H1 (cell line): Measurements from ENCODE around the gene EME2. TPM values are rescaled to one million over a fixed set of nuclear protein-coding genes. Genes with fewer than 3 reads are reported as not detected.

ENCODE experiments used
- CTCF ChIA-PET: fragments of 300-600 bp; sonication (Branson Sonifier 250); formaldehyde crosslinking; loops from one replicate; lab custom pipeline; 2021; ENCODE audit not compliant: partially characterized antibody; lab: Charles Lee
- POLR2A ChIA-PET: fragments of 300-600 bp; sonication (Branson Sonifier 250); formaldehyde crosslinking; loops from one replicate; lab custom pipeline; 2021; ENCODE audit warnings: inconsistent platforms; ENCODE audit not compliant: partially characterized antibody; lab: Charles Lee
- DNase-seq, 2 experiments: peaks; one replicate each; pipeline versions ENCODE4 v3.0.0 to v3.0.0-alpha.2; 2010 to 2022; ENCODE audit warnings: low spot score in 2 of 2, low read depth in 1 of 2, mixed read lengths in 1 of 2
- FAIRE-seq: peaks from 2 replicates; lab custom pipeline; 2011; peaks lifted over from hg19 to GRCh38; lab: Jason Lieb, UNC
- H2AFZ ChIP-seq: 2 replicates; pipeline ENCODE4 v1.8.1; 2012; ENCODE audit warnings: low read length, inconsistent platforms
- H2AK5ac ChIP-seq: 2 replicates; pipeline ENCODE4 v1.6.1; 2013; ENCODE audit warnings: low read depth, low read length
- H2BK120ac ChIP-seq: replicated peaks from 2 replicates; pipeline ENCODE3; 2013; ENCODE audit warnings: low read depth, low read length, inconsistent platforms
- H2BK12ac ChIP-seq: 2 replicates; pipeline ENCODE4 v1.6.1; 2013; ENCODE audit warnings: low read depth, low read length
- H2BK15ac ChIP-seq: 2 replicates; pipeline ENCODE4 v1.6.1; 2013; ENCODE audit warnings: low read length
- H2BK20ac ChIP-seq: 2 replicates; pipeline ENCODE4 v1.6.1; 2013; ENCODE audit warnings: low read length
- H2BK5ac ChIP-seq: 2 replicates; pipeline ENCODE4 v1.6.1; 2013; ENCODE audit warnings: low read depth, low read length
- H3K14ac ChIP-seq: 2 replicates; pipeline ENCODE4 v1.6.1; 2013; ENCODE audit warnings: inconsistent platforms; ENCODE audit not compliant: insufficient read length
- H3K18ac ChIP-seq: 2 replicates; pipeline ENCODE4 v1.6.1; 2013; ENCODE audit warnings: low read length; ENCODE audit errors: extremely low read depth
- H3K23ac ChIP-seq: 2 replicates; pipeline ENCODE4 v1.6.1; 2013; ENCODE audit warnings: inconsistent platforms; ENCODE audit not compliant: insufficient read length
- H3K23me2 ChIP-seq: 2 replicates; pipeline ENCODE4 v1.6.1; 2013; ENCODE audit warnings: low read depth, low read length
- H3K27ac ChIP-seq: 2 replicates; pipeline ENCODE4 v1.6.1; 2011; ENCODE audit warnings: low read depth, low read length, inconsistent platforms
- H3K27me3 ChIP-seq, 4 experiments: replicated peaks in 1 of 4; 1 replicate in 1 of 4; 2 replicates in 3 of 4; pipeline versions ENCODE4 v1.6.1 to v1.8.1; 2011 to 2013; ENCODE audit warnings: low read length in 3 of 4, mild to moderate bottlenecking in 3 of 4, inconsistent platforms in 2 of 4, mixed read lengths in 2 of 4, moderate library complexity in 1 of 4; ENCODE audit not compliant: control insufficient read depth in 3 of 4, insufficient read depth in 3 of 4; ENCODE audit errors: extremely low read depth in 1 of 4
- H3K36me3 ChIP-seq, 4 experiments: 2 replicates each; pipeline versions ENCODE4 v1.6.1 to v1.8.1; 2011 to 2013; ENCODE audit warnings: mild to moderate bottlenecking in 4 of 4, low read length in 3 of 4, moderate library complexity in 2 of 4, control low read depth in 1 of 4, inconsistent platforms in 1 of 4; ENCODE audit not compliant: insufficient read depth in 4 of 4, control insufficient read depth in 2 of 4
- H3K4ac ChIP-seq: replicated peaks from 2 replicates; pipeline ENCODE3; 2013; ENCODE audit warnings: low read length, low read depth, mixed read lengths, inconsistent platforms; ENCODE audit not compliant: insufficient read length
- H3K4me1 ChIP-seq, 4 experiments: replicated peaks in 1 of 4; 1 replicate in 1 of 4; 2 replicates in 3 of 4; pipeline versions ENCODE4 v1.6.1 to v1.8.1; 2011 to 2013; ENCODE audit warnings: low read length in 3 of 4, inconsistent platforms in 2 of 4, mixed read lengths in 1 of 4; ENCODE audit not compliant: insufficient read depth in 4 of 4, control insufficient read depth in 3 of 4
- H3K4me2 ChIP-seq, 2 experiments: 2 replicates each; pipeline versions ENCODE4 v1.6.1 to v1.8.1; 2011 to 2013; ENCODE audit warnings: low read depth in 2 of 2, low read length in 2 of 2, control low read depth in 1 of 2, inconsistent platforms in 1 of 2, mild to moderate bottlenecking in 1 of 2; ENCODE audit not compliant: insufficient read depth in 1 of 2
- H3K4me3 ChIP-seq, 4 experiments: fragments of 200-600, 300-600 bp in 1 of 4; sonication (generic), shearing (Covaris generic), sonication (Bioruptor Twin) in 1 of 4; 2 replicates each; pipeline versions ENCODE4 v1.5.1 to v1.8.1; 2011 to 2016; ENCODE audit warnings: low read length in 4 of 4, low read depth in 3 of 4, control low read depth in 2 of 4, inconsistent platforms in 2 of 4, mild to moderate bottlenecking in 2 of 4, mixed read lengths in 1 of 4, moderate library complexity in 1 of 4; ENCODE audit not compliant: insufficient read depth in 2 of 4; ENCODE audit errors: extremely low read depth in 1 of 4
- H3K56ac ChIP-seq: replicated peaks from 2 replicates; pipeline ENCODE3; 2013; ENCODE audit warnings: low read depth, mild to moderate bottlenecking, mixed read lengths, low read length, inconsistent platforms; ENCODE audit not compliant: insufficient read length
- H3K79me1 ChIP-seq: 2 replicates; pipeline ENCODE4 v1.6.1; 2013; ENCODE audit warnings: low read depth, low read length, control low read depth
- H3K79me2 ChIP-seq, 2 experiments: 2 replicates each; pipeline versions ENCODE4 v1.6.1 to v1.8.1; 2012 to 2013; ENCODE audit warnings: low read length in 2 of 2, mild to moderate bottlenecking in 2 of 2, inconsistent platforms in 1 of 2; ENCODE audit not compliant: insufficient read depth in 2 of 2, control insufficient read depth in 1 of 2
- H3K9ac ChIP-seq, 4 experiments: replicated peaks in 1 of 4; 1 replicate in 1 of 4; 2 replicates in 3 of 4; pipeline versions ENCODE4 v1.6.1 to v1.8.1; 2011 to 2013; ENCODE audit warnings: low read depth in 3 of 4, low read length in 3 of 4, control low read depth in 2 of 4, mild to moderate bottlenecking in 2 of 4, moderate library complexity in 2 of 4, inconsistent platforms in 1 of 4; ENCODE audit errors: extremely low read depth in 1 of 4
- H3K9me3 ChIP-seq, 2 experiments: 2 replicates each; pipeline versions ENCODE4 v1.6.1 to v1.8.1; 2012 to 2013; ENCODE audit warnings: mild to moderate bottlenecking in 2 of 2, moderate library complexity in 2 of 2, control low read depth in 1 of 2, inconsistent platforms in 1 of 2, low read depth in 1 of 2, low read length in 1 of 2, mixed read lengths in 1 of 2; ENCODE audit not compliant: insufficient read depth in 2 of 2
- H4K20me1 ChIP-seq, 2 experiments: replicated peaks in 1 of 2; 2 replicates each; pipeline versions ENCODE3 to v1.8.1; 2011 to 2013; ENCODE audit warnings: inconsistent platforms in 2 of 2, low read length in 2 of 2, mild to moderate bottlenecking in 1 of 2; ENCODE audit not compliant: insufficient read depth in 2 of 2, control insufficient read depth in 1 of 2
- H4K5ac ChIP-seq: 2 replicates; pipeline ENCODE4 v1.6.1; 2013; ENCODE audit warnings: low read length, low read depth, mixed read lengths, inconsistent platforms; ENCODE audit not compliant: insufficient read length
- H4K8ac ChIP-seq: 2 replicates; pipeline ENCODE4 v1.8.0; 2013; ENCODE audit warnings: mild to moderate bottlenecking, moderate library complexity, low read length, inconsistent platforms; ENCODE audit not compliant: insufficient read depth; ENCODE audit errors: extremely low read depth
- H4K91ac ChIP-seq: replicated peaks from 2 replicates; pipeline ENCODE3; 2013; ENCODE audit warnings: low read length, mixed read lengths, inconsistent platforms; ENCODE audit not compliant: insufficient read length
- BRCA1 ChIP-seq: IDR thresholded peaks from 2 replicates; pipeline ENCODE4 v1.6.1; 2012; ENCODE audit warnings: low read depth, low read length, improper control_type of control experiment
- NANOG ChIP-seq: IDR thresholded peaks from 2 replicates; pipeline ENCODE4 v1.6.1; 2011; ENCODE audit warnings: low read length, low read depth, mild to moderate bottlenecking, inconsistent platforms; ENCODE audit not compliant: insufficient read depth, poor library complexity, severe bottlenecking
- NRF1 ChIP-seq: IDR thresholded peaks from 2 replicates; pipeline ENCODE4 v1.6.1; 2011; ENCODE audit warnings: mild to moderate bottlenecking, low read depth, low read length, improper control_type of control experiment
- SIX5 ChIP-seq: IDR thresholded peaks from 2 replicates; pipeline ENCODE4 v1.6.1; 2011; ENCODE audit warnings: mild to moderate bottlenecking, low read depth, low read length
- SP1 ChIP-seq: IDR thresholded peaks from 2 replicates; pipeline ENCODE4 v1.6.1; 2011; ENCODE audit warnings: low read depth, low read length
- WGBS, 2 experiments: shearing (Covaris generic) in 1 of 2; methylation state at CpG; one replicate each; pipeline versions ENCODE4 v1.1.6 to v1.1.7; 2013 to 2015; ENCODE audit warnings: low lambda C conversion rate in 2 of 2, mixed read lengths in 2 of 2, inconsistent platforms in 1 of 2, low coverage in 1 of 2, missing lambda C conversion rate in 1 of 2; ENCODE audit not compliant: insufficient replicate concordance in 2 of 2, insufficient coverage in 1 of 2, insufficient read length in 1 of 2; ENCODE audit errors: extremely low coverage in 1 of 2, missing lambda C conversion rate in 1 of 2; 5-methylcytosine and 5-hydroxymethylcytosine counted together
- polyA plus RNA-seq, 7 experiments: library from polyadenylated mRNA; depleted of rRNA in 3 of 7; stranded (reverse) in 5 of 7; unstranded in 2 of 7; fragments of >200 nt in 5 of 7; fragments of 200-250 nt in 2 of 7; gene quantifications; 1 replicate in 5 of 7; 2 replicates in 1 of 7; 4 replicates in 1 of 7; pipeline versions ENCODE4 v1.2.1 to v1.2.3, GENCODE V29; 2011 to 2013; ENCODE audit warnings: missing spikeins in 2 of 7, mixed read lengths in 2 of 7
- total RNA-seq: library from RNA; stranded (reverse); fragmentation: NEBNext Ultra II Directional; extraction: Animal tissue kit (Norgen Biotek cat#: 25700); gene quantifications from 2 replicates; pipeline ENCODE4 v1.2.1, GENCODE V29; 2021
- TF ChIP-seq, protein P1 (sequence below), 3 experiments: IDR thresholded peaks; 1 replicate in 2 of 3; 2 replicates in 1 of 3; pipeline versions ENCODE4 v1.5.1 to v1.6.1; 2011; ENCODE audit warnings: low read length in 3 of 3, mild to moderate bottlenecking in 3 of 3, inconsistent platforms in 2 of 3, low read depth in 1 of 3, moderate library complexity in 1 of 3; ENCODE audit not compliant: insufficient read depth in 1 of 3; ENCODE audit errors: control extremely low read depth in 1 of 3

Gene EME2
- total and polyA plus RNA-seq, 2 of the 8 experiments (the other 6 are each of a cell fraction or from before 2014, with no cell fraction given) = 13.1 to 19.7 TPM

DNA sequence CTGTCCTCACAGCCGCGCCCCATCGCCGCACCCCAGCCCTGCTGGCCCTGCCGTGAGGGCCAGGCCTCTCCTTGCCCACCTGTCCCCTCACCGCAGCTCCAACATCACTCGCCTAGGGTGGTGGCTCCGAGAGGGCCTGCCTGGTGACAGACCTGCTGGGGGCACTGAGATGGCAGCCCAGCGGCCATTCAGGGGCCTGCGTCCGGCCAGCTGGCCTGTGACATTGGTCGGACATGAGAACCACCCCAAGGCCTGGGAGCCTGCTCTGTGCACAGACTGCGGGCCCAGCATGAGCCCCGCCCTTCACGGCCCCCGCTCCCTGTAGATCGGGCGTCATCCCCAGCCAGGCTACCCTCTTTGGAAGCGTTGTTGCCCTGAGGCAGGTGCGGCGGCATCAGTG lies 13.1 kb upstream of the EME2 start:
- Histone ChIP-seq H3K79me2 (no peaks in the 10 kb centered on the region), H4K20me1 (peaks cover 0 to 6% of the 10 kb centered on the region in 2 experiments), H3K9ac (no peak overlapping the region), H3K27me3 (no peaks in the 10 kb centered on the region; a peak in 1 of 7 replicates), H2BK15ac (no peak overlapping the region), H4K8ac (no peak overlapping the region), H3K56ac (no peak overlapping the region), H4K5ac (no peak overlapping the region), H3K36me3 (no peaks in the 10 kb centered on the region; a peak in 1 of 8 replicates), H3K4me1 (peaks cover 0 to 11% (median 6%) of the 10 kb centered on the region in 4 experiments; a peak in 5 of 7 replicates), H3K14ac (no peak overlapping the region), H2BK20ac (no peak overlapping the region), H3K9me3 (no peaks in the 10 kb centered on the region; a peak in 1 of 4 replicates), H3K4ac (no peak overlapping the region), H2BK12ac (no peak overlapping the region), H3K23me2 (no peaks in the 10 kb centered on the region; the same call in 1 of the 2 replicates), H3K23ac (no peak overlapping the region), H2BK5ac (no peak overlapping the region), H3K4me2 (no peak overlapping the region), H3K4me3 (no peak overlapping the region), H3K79me1 (no peaks in the 10 kb centered on the region), H3K27ac (no peak overlapping the region), H2BK120ac (no peak overlapping the region), H4K91ac (no peak overlapping the region), H2AK5ac (no peak overlapping the region), H3K18ac (no peak overlapping the region), H2AFZ (no peak overlapping the region)
- CTCF ChIA-PET = interaction anchor here (0.9 to 1.7 kb wide), 6 partner anchors 11 to 267 kb away, joined by 3 to 9 read pairs (median 4); partner anchors contain the start of genes MAPK8IP3 and TELO2
- POLR2A ChIA-PET = interaction anchor here (1.0 to 3.4 kb wide), 4 partner anchors 9 to 48 kb away, joined by 3 to 29 read pairs (median 3); partner anchors contain the start of genes EME2, MRPS34 and NME3
- WGBS, 2 experiments = 91% methylated on average over 20 of the region's 21 CpGs; no CpG with 5 or more reads in 1 of the 2 experiments
- DNase-seq (no peak), FAIRE-seq (no peak)
- TF ChIP-seq SIX5 (no peak), SP1 (no peak), BRCA1 (no peak), NANOG (no peak), NRF1 (no peak)
- TF ChIP-seq, protein P1, sequence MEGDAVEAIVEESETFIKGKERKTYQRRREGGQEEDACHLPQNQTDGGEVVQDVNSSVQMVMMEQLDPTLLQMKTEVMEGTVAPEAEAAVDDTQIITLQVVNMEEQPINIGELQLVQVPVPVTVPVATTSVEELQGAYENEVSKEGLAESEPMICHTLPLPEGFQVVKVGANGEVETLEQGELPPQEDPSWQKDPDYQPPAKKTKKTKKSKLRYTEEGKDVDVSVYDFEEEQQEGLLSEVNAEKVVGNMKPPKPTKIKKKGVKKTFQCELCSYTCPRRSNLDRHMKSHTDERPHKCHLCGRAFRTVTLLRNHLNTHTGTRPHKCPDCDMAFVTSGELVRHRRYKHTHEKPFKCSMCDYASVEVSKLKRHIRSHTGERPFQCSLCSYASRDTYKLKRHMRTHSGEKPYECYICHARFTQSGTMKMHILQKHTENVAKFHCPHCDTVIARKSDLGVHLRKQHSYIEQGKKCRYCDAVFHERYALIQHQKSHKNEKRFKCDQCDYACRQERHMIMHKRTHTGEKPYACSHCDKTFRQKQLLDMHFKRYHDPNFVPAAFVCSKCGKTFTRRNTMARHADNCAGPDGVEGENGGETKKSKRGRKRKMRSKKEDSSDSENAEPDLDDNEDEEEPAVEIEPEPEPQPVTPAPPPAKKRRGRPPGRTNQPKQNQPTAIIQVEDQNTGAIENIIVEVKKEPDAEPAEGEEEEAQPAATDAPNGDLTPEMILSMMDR (IDR thresholded peaks at IDR 0.05; ENCODE audit: control extremely low read depth in 1 of 3, insufficient read depth in 1 of 3, low read depth in 1 of 3, low read length in 3 of 3) = no peak
